Spleen (tissue), 7 donors: ENCODE measurements around the gene CHD3.

Experiments used
- CTCF ChIP-seq, 11 experiments: fragments of 200-600 bp in 7 of 11; fragments of 450-650 bp in 4 of 11; sonication (generic) in 4 of 11; IDR thresholded peaks in 8 of 11; conservative IDR thresholded peaks in 3 of 11; 1 replicate in 7 of 11; 2 replicates in 4 of 11; pipeline versions ENCODE4 v1.4.0 to v1.8.0; 2016 to 2021; ENCODE audit warnings: antibody characterized with exemption in 11 of 11, inconsistent platforms in 4 of 11, mild to moderate bottlenecking in 1 of 11
- POLR2A ChIP-seq, 3 donors: fragments of 450-650 bp; IDR thresholded peaks; one replicate each; pipeline ENCODE4 v1.5.1; 2017; ENCODE audit warnings: antibody characterized with exemption in 3 of 3, mild to moderate bottlenecking in 1 of 3
- POLR2AphosphoS5 ChIP-seq, 3 donors: sonication (generic); formaldehyde crosslinking; IDR thresholded peaks; one replicate each; pipeline ENCODE4 v1.5.1; 2017; ENCODE audit warnings: antibody characterized with exemption in 3 of 3
- donor health status: DM: no; HTN: no; CAD: no; lungs with moderate emphysema.
- donor health status: DM: no; HTN: no; CAD: no.
- donor health status: DM: no; HTN: no; CAD: no.

DNA sequence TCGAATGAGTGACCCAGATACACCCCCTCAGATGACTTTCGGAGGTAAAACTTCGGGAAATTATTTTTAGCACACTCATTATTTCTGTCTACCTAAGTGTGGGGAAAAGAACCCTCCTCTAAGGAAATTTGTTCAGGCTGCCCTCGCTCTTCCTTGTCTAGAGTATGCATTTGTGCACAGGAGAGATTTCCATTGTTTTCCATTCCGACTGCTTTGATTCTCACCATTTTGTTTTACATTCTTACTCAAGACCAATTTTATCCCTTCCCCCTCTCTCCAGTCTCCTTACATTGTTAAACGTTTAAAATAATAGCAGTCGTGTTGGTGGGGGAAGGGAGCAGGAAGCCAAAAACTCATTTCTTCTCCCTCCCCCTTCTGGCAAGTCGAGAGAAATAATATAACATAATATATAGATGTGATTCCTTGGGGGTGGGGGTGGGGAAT, 1.5 kb upstream of the CHD3 start:
- TF ChIP-seq POLR2A (IDR thresholded peaks at IDR 0.05) (no peak), CTCF (IDR thresholded peaks at IDR 0.05 in 8 of 11, conservative IDR thresholded peaks at IDR 0.05 in 3 of 11) (peak in 1 of 11 experiments; percentile 30), POLR2AphosphoS5 (IDR thresholded peaks at IDR 0.05) (no peak)
